Mesodermal cell (in vitro differentiated cells): ENCODE data around the gene DCST2.

Experiments
- H3K27ac ChIP-seq: 2 replicates; pipeline ENCODE4 v1.7.0; 2013; ENCODE audit warnings: mild to moderate bottlenecking, low read depth, low read length, moderate library complexity; ENCODE audit not compliant: severe bottlenecking
- H3K36me3 ChIP-seq: 2 replicates; pipeline ENCODE4 v1.7.1; 2013; ENCODE audit warnings: mild to moderate bottlenecking, low read length, moderate library complexity; ENCODE audit not compliant: control insufficient read depth, insufficient read depth
- H3K4me1 ChIP-seq: one replicate; pipeline ENCODE4 v1.7.1; 2013; ENCODE audit warnings: mild to moderate bottlenecking, low read length; ENCODE audit not compliant: insufficient read depth, control insufficient read depth, poor library complexity, severe bottlenecking
- H3K4me3 ChIP-seq: 2 replicates; pipeline ENCODE4 v1.7.0; 2013; ENCODE audit warnings: low read length, control low read depth, mild to moderate bottlenecking; ENCODE audit not compliant: insufficient read depth, poor library complexity, severe bottlenecking; ENCODE audit errors: extremely low read depth
- H3K9me3 ChIP-seq: 2 replicates; pipeline ENCODE4 v1.7.1; 2013; ENCODE audit warnings: mild to moderate bottlenecking, low read length, moderate library complexity; ENCODE audit not compliant: control insufficient read depth
- WGBS, 2 experiments: methylation state at CpG; one replicate each; pipeline ENCODE4 v1.1.5; 2013; ENCODE audit warnings: missing lambda C conversion rate in 2 of 2; ENCODE audit not compliant: insufficient coverage in 2 of 2; 5-methylcytosine and 5-hydroxymethylcytosine counted together

The DCST2 gene

GRCh38 chr1:155022136-155022926 is 11.2 kb downstream of the DCST2 start:
- H3K4me3 ChIP-seq: no peak overlapping the region
- WGBS, 2 experiments: 85 to 91% methylated on average over 5 to 6 of the region's 8 CpGs

GRCh38 chr1:155019377-155020245 is 14.0 kb downstream of the DCST2 start:
- 85 to 90% methylated on average over 11 of the region's 11 CpGs for WGBS, 2 experiments
- Histone ChIP-seq H3K9me3 (no peaks in the 10 kb centered on the region), H3K4me1 (peaks cover 15% of the 10 kb centered on the region), H3K4me3 (no peak overlapping the region), H3K36me3 (peaks cover 23% of the 10 kb centered on the region), H3K27ac (no peak overlapping the region)

More at GRCh38 chr1:155022136-155022926, 11.2 kb downstream of the DCST2 start:
- Histone ChIP-seq H3K27ac (no peak overlapping the region), H3K4me1 (peaks cover 8% of the 10 kb centered on the region), H3K9me3 (no peaks in the 10 kb centered on the region), H3K36me3 (no peaks in the 10 kb centered on the region)

- Histone ChIP-seq H3K4me1 (peaks cover 15% of the 10 kb centered on the region), H3K4me3 (no peak overlapping the region), H3K9me3 (no peaks in the 10 kb centered on the region), H3K27ac (no peak overlapping the region), H3K36me3 (peaks cover 30% of the 10 kb centered on the region)
- WGBS, 2 experiments: 84 to 89% methylated on average over 3 to 4 of the region's 8 CpGs
Observed at GRCh38 chr1:155018617-155019348, 14.8 kb downstream of the DCST2 start.

- no peaks in the 10 kb centered on the region for H3K9me3 ChIP-seq
- H3K36me3 ChIP-seq: peaks cover 31% of the 10 kb centered on the region
- no peak overlapping the region for H3K4me3 ChIP-seq
- H3K27ac ChIP-seq: no peak overlapping the region
- H3K4me1 ChIP-seq: peaks cover 18% of the 10 kb centered on the region
- 83 to 94% methylated on average over 2 to 3 of the region's 6 CpGs for WGBS, 2 experiments
Observed at GRCh38 chr1:155017946-155018316, 15.7 kb downstream of the DCST2 start.

- peak overlapping the region; percentile 26 for H3K4me3 ChIP-seq
- 0 to 3% methylated on average over 15 to 19 of the region's 49 CpGs for WGBS, 2 experiments
- H3K4me1 ChIP-seq: peaks cover 18% of the 10 kb centered on the region
- H3K9me3 ChIP-seq: no peaks in the 10 kb centered on the region
- peaks cover 31% of the 10 kb centered on the region for H3K36me3 ChIP-seq
- H3K27ac ChIP-seq: peak overlapping the region; percentile 81
Observed at GRCh38 chr1:155017041-155017945, 16.3 kb downstream of the DCST2 start.

GRCh38 chr1:155016231-155016831 is 17.2 kb downstream of the DCST2 start:
- 96 to 98% methylated on average over 16 to 25 of the region's 26 CpGs for WGBS, 2 experiments
- H3K27ac ChIP-seq: no peak overlapping the region
- peaks cover 21% of the 10 kb centered on the region for H3K4me1 ChIP-seq
- no peak overlapping the region for H3K4me3 ChIP-seq
- peaks cover 31% of the 10 kb centered on the region for H3K36me3 ChIP-seq
- no peaks in the 10 kb centered on the region for H3K9me3 ChIP-seq

GRCh38 chr1:155015527-155016230 is 17.9 kb downstream of the DCST2 start:
- Histone ChIP-seq H3K4me3 (no peak overlapping the region), H3K36me3 (peaks cover 31% of the 10 kb centered on the region), H3K27ac (no peak overlapping the region), H3K4me1 (peaks cover 21% of the 10 kb centered on the region), H3K9me3 (no peaks in the 10 kb centered on the region)
- 93 to 97% methylated on average over 10 to 16 of the region's 16 CpGs for WGBS, 2 experiments

- no peak overlapping the region for H3K27ac ChIP-seq
- H3K4me3 ChIP-seq: no peak overlapping the region
- peaks cover 21% of the 10 kb centered on the region for H3K4me1 ChIP-seq
- peaks cover 31% of the 10 kb centered on the region for H3K36me3 ChIP-seq
- 93 to 96% methylated on average over 20 of the region's 31 CpGs for WGBS, 2 experiments
- no peaks in the 10 kb centered on the region for H3K9me3 ChIP-seq
Observed at GRCh38 chr1:155014709-155015508, 18.7 kb downstream of the DCST2 start.

GRCh38 chr1:155013632-155014031 is 19.9 kb downstream of the DCST2 start:
- H3K9me3 ChIP-seq: no peaks in the 10 kb centered on the region
- peaks cover 13% of the 10 kb centered on the region for H3K4me1 ChIP-seq
- no peak overlapping the region for H3K27ac ChIP-seq
- H3K4me3 ChIP-seq: no peak overlapping the region
- WGBS, 2 experiments: 83 to 93% methylated on average over 1 to 2 of the region's 8 CpGs
- peaks cover 31% of the 10 kb centered on the region for H3K36me3 ChIP-seq
